ENCODE results near the gene IZUMO2. TPM values are rescaled to one million over a fixed set of nuclear protein-coding genes. Genes with fewer than 3 reads are reported as not detected.

IZUMO2 gene
- total RNA-seq, 1 donor, result not detected

DNA sequence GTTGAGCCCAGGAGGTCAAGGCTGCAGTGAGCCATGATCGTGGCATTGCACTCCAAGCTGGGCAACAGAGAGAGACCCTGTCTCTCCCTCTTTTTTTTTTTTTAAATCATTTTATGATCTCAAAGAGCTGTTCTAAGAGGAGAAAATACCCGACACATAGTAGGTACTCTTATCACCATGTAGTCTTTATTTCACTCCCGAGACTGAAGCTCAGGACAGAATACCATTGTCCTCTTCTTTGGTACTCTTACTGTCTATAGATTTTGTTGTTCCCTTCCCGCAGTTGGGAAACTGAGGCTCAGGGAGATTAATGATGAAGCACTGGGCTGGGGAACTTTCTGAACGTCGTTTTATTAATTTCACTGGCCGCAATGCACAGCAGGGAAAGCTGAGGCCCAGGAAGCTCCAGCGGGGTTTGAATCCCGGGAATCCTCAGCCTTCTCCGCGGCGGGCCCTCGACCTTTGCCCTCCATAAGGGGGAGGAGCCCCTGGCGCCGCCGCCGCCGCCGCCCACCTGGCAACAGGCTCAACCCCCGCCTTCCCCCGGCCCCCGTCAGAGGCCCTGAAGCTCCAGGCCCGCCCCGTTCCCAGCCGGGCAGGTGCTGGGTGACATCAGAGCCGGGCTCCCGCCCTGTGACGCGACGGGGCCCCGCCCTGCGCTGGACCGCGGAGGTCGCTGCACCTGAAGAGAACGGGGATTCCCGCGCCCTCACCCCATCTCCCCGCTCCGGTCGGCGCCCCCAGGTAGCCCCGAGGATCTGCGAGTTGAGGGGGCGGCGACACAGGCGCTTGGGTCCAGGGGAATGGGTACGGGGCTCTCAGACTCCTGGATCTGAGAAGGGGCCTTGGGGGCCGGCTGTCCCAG, 42.0 kb upstream of the IZUMO2 start:
- no peak overlapping the region for H3K4me3 ChIP-seq (ENCODE audit: low read depth, low read length)
- DNase-seq (ENCODE audit: low read depth), result no peak
- TF ChIP-seq, protein P1, sequence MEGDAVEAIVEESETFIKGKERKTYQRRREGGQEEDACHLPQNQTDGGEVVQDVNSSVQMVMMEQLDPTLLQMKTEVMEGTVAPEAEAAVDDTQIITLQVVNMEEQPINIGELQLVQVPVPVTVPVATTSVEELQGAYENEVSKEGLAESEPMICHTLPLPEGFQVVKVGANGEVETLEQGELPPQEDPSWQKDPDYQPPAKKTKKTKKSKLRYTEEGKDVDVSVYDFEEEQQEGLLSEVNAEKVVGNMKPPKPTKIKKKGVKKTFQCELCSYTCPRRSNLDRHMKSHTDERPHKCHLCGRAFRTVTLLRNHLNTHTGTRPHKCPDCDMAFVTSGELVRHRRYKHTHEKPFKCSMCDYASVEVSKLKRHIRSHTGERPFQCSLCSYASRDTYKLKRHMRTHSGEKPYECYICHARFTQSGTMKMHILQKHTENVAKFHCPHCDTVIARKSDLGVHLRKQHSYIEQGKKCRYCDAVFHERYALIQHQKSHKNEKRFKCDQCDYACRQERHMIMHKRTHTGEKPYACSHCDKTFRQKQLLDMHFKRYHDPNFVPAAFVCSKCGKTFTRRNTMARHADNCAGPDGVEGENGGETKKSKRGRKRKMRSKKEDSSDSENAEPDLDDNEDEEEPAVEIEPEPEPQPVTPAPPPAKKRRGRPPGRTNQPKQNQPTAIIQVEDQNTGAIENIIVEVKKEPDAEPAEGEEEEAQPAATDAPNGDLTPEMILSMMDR (IDR thresholded peaks at IDR 0.05; ENCODE audit: insufficient read depth, low read depth, low read length), result no peak

DNA sequence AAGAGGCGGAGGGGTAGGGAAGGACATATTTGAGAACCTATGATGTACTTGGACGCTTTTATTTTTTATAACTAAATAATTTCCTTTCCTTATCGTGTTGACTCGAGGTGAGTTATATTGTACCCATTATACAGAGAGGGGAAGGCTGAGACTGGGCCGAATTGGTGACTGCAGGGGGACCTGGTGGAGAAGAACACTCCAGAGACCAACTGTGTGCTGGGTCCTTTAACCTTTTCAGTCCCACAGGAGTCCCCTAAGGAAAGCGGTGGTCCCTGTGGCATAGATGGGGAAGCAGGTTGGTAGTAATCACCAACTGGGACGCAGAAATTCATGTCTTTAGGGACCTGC, 41.0 kb upstream of the IZUMO2 start:
- no peak for DNase-seq (ENCODE audit: low read depth)
- no peak overlapping the region for H3K4me3 ChIP-seq (ENCODE audit: low read depth, low read length)
- TF ChIP-seq, protein P1 (IDR thresholded peaks at IDR 0.05; ENCODE audit: insufficient read depth, low read depth, low read length), result no peak

DNA sequence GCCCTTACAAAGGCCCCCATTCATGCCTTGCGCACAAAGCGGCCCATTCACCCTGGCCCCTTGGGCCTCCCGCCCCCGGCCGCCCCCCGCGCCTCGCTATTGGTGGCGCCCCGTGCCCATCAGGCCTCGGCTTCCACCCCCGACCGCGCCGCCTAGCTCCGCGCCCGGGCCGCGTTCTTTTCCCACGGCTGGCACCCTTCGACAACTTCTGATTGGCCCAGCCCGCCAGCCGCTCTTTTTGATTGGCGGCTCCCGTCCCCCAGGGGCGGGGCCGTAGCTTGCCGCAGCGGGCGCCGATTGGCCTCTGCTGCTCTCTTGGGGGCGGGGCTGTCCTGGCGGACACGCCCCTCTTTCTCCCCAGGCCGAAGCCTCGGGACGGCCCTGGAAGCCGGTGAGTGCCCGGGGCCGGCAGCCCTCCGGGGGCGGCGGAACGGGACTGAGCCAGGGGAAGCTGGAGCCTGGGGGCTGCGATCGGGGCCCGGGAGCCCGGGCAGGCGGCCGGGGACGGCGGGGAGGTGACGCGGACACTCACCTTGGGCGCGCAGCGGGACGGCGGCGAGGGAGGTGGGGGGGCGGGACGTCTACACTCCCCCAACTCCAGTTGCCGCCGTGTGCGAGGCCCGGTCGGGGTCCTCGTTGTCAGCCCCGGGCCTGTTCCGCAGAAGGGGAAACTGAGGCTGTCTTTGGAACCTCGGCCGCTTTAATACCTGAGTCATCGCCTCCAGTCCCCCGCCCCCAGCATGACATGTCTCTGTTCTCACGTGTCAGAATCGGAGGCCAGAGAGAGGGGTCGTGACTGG, 40.4 kb upstream of the IZUMO2 start, which contains the start of gene MYH14:
TSS of gene MYH14 (plus strand) at position 342 of the 800 bp plus-strand sequence. CDS start 6,744 bp downstream, outside the sequence.
- TF ChIP-seq, protein P1 (IDR thresholded peaks at IDR 0.05; ENCODE audit: insufficient read depth, low read depth, low read length), result no peak
- no peak for DNase-seq (ENCODE audit: low read depth)
- H3K4me3 ChIP-seq (ENCODE audit: low read depth, low read length), result no peak within 1 kb of the TSS

DNA sequence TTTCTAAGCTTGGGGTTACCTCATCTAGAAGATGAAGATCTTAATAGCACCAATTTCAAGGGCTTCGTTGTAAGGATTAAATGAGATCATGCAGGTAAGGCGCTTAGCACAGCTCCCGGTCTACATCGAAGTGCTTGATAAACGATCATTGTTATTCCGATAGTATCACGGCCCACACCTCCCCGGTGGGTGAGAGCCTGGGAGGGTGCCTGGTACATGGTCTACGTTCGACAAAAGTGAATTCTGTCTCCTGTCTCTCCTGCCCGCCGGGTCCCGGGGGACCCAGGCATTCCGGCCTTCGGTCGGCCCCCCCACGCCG, 39.8 kb upstream of the IZUMO2 start:
- H3K4me3 ChIP-seq (ENCODE audit: low read depth, low read length), result no peak overlapping the region
- DNase-seq (ENCODE audit: low read depth), result no peak
- TF ChIP-seq, protein P1 (IDR thresholded peaks at IDR 0.05; ENCODE audit: insufficient read depth, low read depth, low read length), result no peak

DNA sequence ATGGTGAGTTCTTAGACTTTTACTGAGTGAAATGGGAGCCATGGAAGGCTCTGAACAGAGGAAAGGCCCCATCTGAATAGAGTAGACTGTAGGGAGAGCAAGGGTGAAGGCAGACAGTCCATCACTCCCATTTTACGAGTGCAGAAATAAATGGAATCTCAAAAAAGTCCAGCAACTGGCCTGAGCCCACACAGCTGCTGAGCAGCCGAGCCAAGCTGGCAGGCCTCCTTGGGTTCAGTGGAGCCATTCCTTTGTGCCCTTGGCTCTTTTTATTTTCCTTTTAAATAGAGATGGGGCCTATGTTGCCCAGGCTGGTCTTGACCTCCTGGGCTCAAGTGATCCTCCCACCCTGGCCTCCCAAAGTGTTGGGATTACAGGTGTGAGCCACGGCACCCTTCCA, 39.3 kb upstream of the IZUMO2 start:
- H3K4me3 ChIP-seq (ENCODE audit: low read depth, low read length), result no peak overlapping the region
- TF ChIP-seq, protein P1 (IDR thresholded peaks at IDR 0.05; ENCODE audit: insufficient read depth, low read depth, low read length), result no peak
- no peak for DNase-seq (ENCODE audit: low read depth)

DNA sequence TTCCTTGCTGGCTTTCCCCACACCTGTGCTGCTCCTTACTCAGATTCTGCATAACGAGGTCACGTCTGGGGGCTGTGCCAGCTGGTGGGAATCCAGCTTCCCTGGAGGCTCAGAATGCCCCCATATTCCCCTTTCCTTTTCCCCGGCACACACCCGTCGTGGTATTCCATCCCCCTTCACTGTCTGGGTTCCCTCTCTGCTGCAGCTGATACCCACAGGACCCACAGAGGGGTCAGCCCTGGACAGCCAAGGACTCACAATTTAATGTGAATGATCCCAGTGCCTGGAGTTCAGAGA, 36.1 kb upstream of the IZUMO2 start:
- TF ChIP-seq, protein P1 (IDR thresholded peaks at IDR 0.05; ENCODE audit: insufficient read depth, low read depth, low read length), result no peak

More for the DNA sequence above, 36.1 kb upstream of the IZUMO2 start:
- no peak for DNase-seq (ENCODE audit: low read depth)
- H3K4me3 ChIP-seq (ENCODE audit: low read depth, low read length), result no peak overlapping the region

Measured in fibroblast of villous mesenchyme (primary cell).